Transverse colon (tissue), 3 donors: Measurements from ENCODE around the gene DHX40.

ENCODE experiments used
- POLR2A ChIP-seq: fragments of 450-650 bp; IDR thresholded peaks from one replicate; pipeline ENCODE4 v1.6.1; 2016; ENCODE audit warnings: antibody characterized with exemption, mild to moderate bottlenecking, moderate library complexity
- TF ChIP-seq, protein P1 (sequence below), 5 experiments: fragments of 200-600 bp in 3 of 5; fragments of 450-650 bp in 2 of 5; sonication (generic) in 3 of 5; IDR thresholded peaks; 1 replicate in 2 of 5; 2 replicates in 3 of 5; pipeline ENCODE4 v1.5.1; 2016 to 2017; ENCODE audit warnings: antibody characterized with exemption in 5 of 5, inconsistent platforms in 3 of 5, mild to moderate bottlenecking in 2 of 5, moderate library complexity in 1 of 5

GRCh38 chr17:59558039-59558438, 7.4 kb upstream of the DHX40 start:
- TF ChIP-seq POLR2A = no peak
- TF ChIP-seq, protein P1, sequence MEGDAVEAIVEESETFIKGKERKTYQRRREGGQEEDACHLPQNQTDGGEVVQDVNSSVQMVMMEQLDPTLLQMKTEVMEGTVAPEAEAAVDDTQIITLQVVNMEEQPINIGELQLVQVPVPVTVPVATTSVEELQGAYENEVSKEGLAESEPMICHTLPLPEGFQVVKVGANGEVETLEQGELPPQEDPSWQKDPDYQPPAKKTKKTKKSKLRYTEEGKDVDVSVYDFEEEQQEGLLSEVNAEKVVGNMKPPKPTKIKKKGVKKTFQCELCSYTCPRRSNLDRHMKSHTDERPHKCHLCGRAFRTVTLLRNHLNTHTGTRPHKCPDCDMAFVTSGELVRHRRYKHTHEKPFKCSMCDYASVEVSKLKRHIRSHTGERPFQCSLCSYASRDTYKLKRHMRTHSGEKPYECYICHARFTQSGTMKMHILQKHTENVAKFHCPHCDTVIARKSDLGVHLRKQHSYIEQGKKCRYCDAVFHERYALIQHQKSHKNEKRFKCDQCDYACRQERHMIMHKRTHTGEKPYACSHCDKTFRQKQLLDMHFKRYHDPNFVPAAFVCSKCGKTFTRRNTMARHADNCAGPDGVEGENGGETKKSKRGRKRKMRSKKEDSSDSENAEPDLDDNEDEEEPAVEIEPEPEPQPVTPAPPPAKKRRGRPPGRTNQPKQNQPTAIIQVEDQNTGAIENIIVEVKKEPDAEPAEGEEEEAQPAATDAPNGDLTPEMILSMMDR (IDR thresholded peaks at IDR 0.05) = no peak
